WTC11 (cell line): ENCODE data around the gene PGPEP1. TPM values are rescaled to one million over a fixed set of nuclear protein-coding genes. Genes with fewer than 3 reads are reported as not detected.
"Not testable (repeated sequence)": the region's sequence is repeated elsewhere in the genome, so short reads cannot be mapped to it uniquely, and the experiment has no call there.

Source experiments
- ATAC-seq: fragments of 200-7000 bp; cut with Tn5 transposase; 2 replicates; pipeline ENCODE4 v1.10.0; 2021; ENCODE audit warnings: mild to moderate bottlenecking, moderate library complexity
- CTCF ChIA-PET: fragments of 300-600 bp; sonication (Branson Sonifier 250); formaldehyde crosslinking; loops from one replicate; lab custom pipeline; 2021; ENCODE audit warnings: antibody characterized with exemption; lab: Charles Lee
- POLR2A ChIA-PET: fragments of 350-600 bp; sonication (Branson Sonifier 250); formaldehyde crosslinking; loops from one replicate; lab custom pipeline; 2021; ENCODE audit warnings: antibody characterized with exemption; lab: Charles Lee
- DNase-seq: peaks from one replicate; pipeline ENCODE4 v3.0.0; 2021; ENCODE audit warnings: low spot score
- H3K27ac Mint-ChIP-seq: 2 replicates; pipeline ENCODE4 v1.8.0; 2021; ENCODE audit warnings: mixed read lengths
- H3K27me3 Mint-ChIP-seq: 2 replicates; pipeline ENCODE4 v1.8.0; 2021; ENCODE audit warnings: low read depth, mild to moderate bottlenecking, moderate library complexity, mixed read lengths
- H3K36me3 Mint-ChIP-seq: 2 replicates; pipeline ENCODE4 v1.8.0; 2021; ENCODE audit warnings: mixed read lengths
- H3K4me1 Mint-ChIP-seq: 2 replicates; pipeline ENCODE4 v1.8.0; 2022; ENCODE audit warnings: mixed read lengths
- H3K4me3 Mint-ChIP-seq: 2 replicates; pipeline ENCODE4 v1.8.0; 2021; ENCODE audit warnings: mild to moderate bottlenecking, moderate library complexity, mixed read lengths
- H3K9me3 Mint-ChIP-seq: 2 replicates; pipeline ENCODE4 v1.8.0; 2021; ENCODE audit warnings: mixed read lengths
- ATF1 ChIP-seq: sonication (generic); formaldehyde crosslinking; IDR thresholded peaks from 2 replicates; pipeline ENCODE4 v1.8.1; 2023; ENCODE audit warnings: mild to moderate bottlenecking, moderate library complexity, missing genetic modification reagents
- CBFB ChIP-seq: sonication (generic); formaldehyde crosslinking; IDR thresholded peaks from 2 replicates; pipeline ENCODE4 v1.8.1; 2022; ENCODE audit warnings: mild to moderate bottlenecking, low read depth, missing genetic modification reagents
- CREB1 ChIP-seq: sonication (generic); formaldehyde crosslinking; IDR thresholded peaks from 2 replicates; pipeline ENCODE4 v1.8.0; 2023; ENCODE audit warnings: mild to moderate bottlenecking, missing genetic modification reagents
- E2F1 ChIP-seq: sonication (generic); formaldehyde crosslinking; IDR thresholded peaks from 2 replicates; pipeline ENCODE4 v1.8.0; 2022; ENCODE audit warnings: mild to moderate bottlenecking, missing genetic modification reagents
- E2F4 ChIP-seq: sonication (generic); formaldehyde crosslinking; IDR thresholded peaks from 2 replicates; pipeline ENCODE4 v1.8.1; 2022; ENCODE audit warnings: low read depth, mild to moderate bottlenecking, moderate library complexity, missing genetic modification reagents, borderline replicate concordance
- ELF4 ChIP-seq: sonication (generic); formaldehyde crosslinking; IDR thresholded peaks from 2 replicates; pipeline ENCODE4 v1.8.1; 2022; ENCODE audit warnings: low read depth, mild to moderate bottlenecking, moderate library complexity, missing genetic modification reagents
- EMX1 ChIP-seq: fragments of 250-450 bp; sonication (Bioruptor Pico); IDR thresholded peaks from 2 replicates; pipeline ENCODE4 v1.8.0; 2021; ENCODE audit warnings: mild to moderate bottlenecking
- GABPB1 ChIP-seq: sonication (generic); formaldehyde crosslinking; IDR thresholded peaks from 2 replicates; pipeline ENCODE4 v1.8.1; 2023; ENCODE audit warnings: mild to moderate bottlenecking, missing genetic modification reagents
- MAX ChIP-seq: sonication (generic); formaldehyde crosslinking; IDR thresholded peaks from 2 replicates; pipeline ENCODE4 v1.8.0; 2022; ENCODE audit warnings: mild to moderate bottlenecking, missing genetic modification reagents
- MYBL2 ChIP-seq: sonication (generic); formaldehyde crosslinking; IDR thresholded peaks from 2 replicates; pipeline ENCODE4 v1.8.1; 2023; ENCODE audit warnings: mild to moderate bottlenecking, moderate library complexity, missing genetic modification reagents
- NFYB ChIP-seq: sonication (generic); formaldehyde crosslinking; conservative IDR thresholded peaks from 2 replicates; pipeline ENCODE4 v1.8.0; 2022; ENCODE audit warnings: low read depth, missing genetic modification reagents
- NR2C2 ChIP-seq: sonication (generic); formaldehyde crosslinking; IDR thresholded peaks from 2 replicates; pipeline ENCODE4 v1.8.0; 2022; ENCODE audit warnings: mild to moderate bottlenecking, missing genetic modification reagents
- SOX15 ChIP-seq: fragments of 250-450 bp; sonication (Bioruptor Pico); IDR thresholded peaks from 2 replicates; pipeline ENCODE4 v1.9.0; 2021; ENCODE audit warnings: mild to moderate bottlenecking
- USF1 ChIP-seq: sonication (generic); formaldehyde crosslinking; IDR thresholded peaks from 2 replicates; pipeline ENCODE4 v1.8.0; 2022; ENCODE audit warnings: mild to moderate bottlenecking, missing genetic modification reagents
- ZNF232 ChIP-seq: sonication (generic); formaldehyde crosslinking; IDR thresholded peaks from 2 replicates; pipeline ENCODE4 v1.8.0; 2022; ENCODE audit warnings: mild to moderate bottlenecking, missing genetic modification reagents
- ZNF281 ChIP-seq: sonication (generic); formaldehyde crosslinking; IDR thresholded peaks from 2 replicates; pipeline ENCODE4 v1.8.0; 2023; ENCODE audit warnings: mild to moderate bottlenecking, missing genetic modification reagents
- ZNF396 ChIP-seq: fragments of 250-450 bp; sonication (Bioruptor Pico); IDR thresholded peaks from 2 replicates; pipeline ENCODE4 v1.8.0; 2021; ENCODE audit warnings: mild to moderate bottlenecking, moderate library complexity, borderline replicate concordance
- total RNA-seq: library from RNA; stranded (reverse); gene quantifications from 3 replicates; pipeline ENCODE4 v1.2.3, GENCODE V29; 2021

PGPEP1 gene
- total RNA-seq, 1 experiment from 2014 or later, result 68.1 TPM

GRCh38 chr19:18364277-18364825, 24.0 kb downstream of the PGPEP1 start:
- H3K4me3 Mint-ChIP-seq, ATAC-seq, H3K9me3 Mint-ChIP-seq, H3K27me3 Mint-ChIP-seq: not testable (repeated sequence)
- H3K27ac Mint-ChIP-seq, result peak overlapping the region; percentile 97
- CTCF ChIA-PET, result interaction anchor here (0.6 to 12.4 kb wide), 9 partner anchors 15 to 791 kb away, joined by 3 to 91 read pairs (median 3); partner anchors contain the start of genes GDF15, JUND and LSM4
- POLR2A ChIA-PET, result interaction anchor here (1.0 kb wide), 2 partner anchors 10 to 72 kb away, joined by 3 read pairs; no protein-coding TSS in a partner anchor
- DNase-seq, result peak; percentile 37
- peaks cover 39% of the 10 kb centered on the region for H3K4me1 Mint-ChIP-seq
- H3K36me3 Mint-ChIP-seq, result peaks cover 26% of the 10 kb centered on the region

- DNase-seq, result peak; percentile 38
- Mint-ChIP-seq H3K9me3 (no peaks in the 10 kb centered on the region), H3K4me3 (no peak overlapping the region), H3K4me1 (peaks cover 45% of the 10 kb centered on the region), H3K27ac (peak overlapping the region; percentile 97), H3K36me3 (peaks cover 19% of the 10 kb centered on the region), H3K27me3 (no peaks in the 10 kb centered on the region)
- ChIA-PET POLR2A (interaction anchor here (1.0 kb wide), 2 partner anchors 9 to 72 kb away, joined by 3 read pairs; no protein-coding TSS in a partner anchor), CTCF (interaction anchor here (0.6 to 12.4 kb wide), 6 partner anchors 15 to 791 kb away, joined by 3 to 91 read pairs (median 3); partner anchors contain the start of genes GDF15, JUND and LSM4)
- TF ChIP-seq E2F4 (CRISPR knock-in tag) (no peak), ATF1 (no peak), USF1 (CRISPR knock-in tag) (no peak), MAX (CRISPR knock-in tag) (0 out of 2 replicates have a peak, but pooled peaks have one; percentile 21), SOX15 (CRISPR knock-in tag) (no peak), GABPB1 (CRISPR knock-in tag) (peak; percentile 99)
- ATAC-seq, result no peak
Observed at GRCh38 chr19:18364826-18365528, 24.6 kb downstream of the PGPEP1 start.

GRCh38 chr19:18366021-18366435, 25.6 kb downstream of the PGPEP1 start:
- H3K27ac Mint-ChIP-seq, result peak overlapping the region; percentile 98
- CTCF ChIA-PET, result interaction anchor here (1.1 to 12.4 kb wide), 2 partner anchors 22 to 86 kb away, joined by 4 to 91 read pairs; partner anchors contain the start of gene GDF15
- no peaks in the 10 kb centered on the region for H3K9me3 Mint-ChIP-seq
- TF ChIP-seq MYBL2 (CRISPR knock-in tag) (no peak), EMX1 (no peak), CREB1 (CRISPR knock-in tag) (no peak), E2F1 (CRISPR knock-in tag) (no peak), ZNF232 (CRISPR knock-in tag) (no peak), ZNF396 (no peak)
- TF ChIP-seq, all 79 proteins: peak for 0
- Mint-ChIP-seq H3K4me1 (peaks cover 45% of the 10 kb centered on the region), H3K27me3 (no peaks in the 10 kb centered on the region), H3K36me3 (peaks cover 19% of the 10 kb centered on the region), H3K4me3 (no peak overlapping the region)
- POLR2A ChIA-PET, result no interaction called here
- ATAC-seq, result no peak
- no peak for DNase-seq

- CTCF ChIA-PET, result interaction anchor here (0.8 to 12.4 kb wide), 3 partner anchors 19 to 90 kb away, joined by 5 to 91 read pairs (median 11); partner anchors contain the start of gene GDF15
- DNase-seq, result no peak
- no peak overlapping the region; the same call in 1 of the 2 replicates for H3K27ac Mint-ChIP-seq
- H3K4me1 Mint-ChIP-seq, result peaks cover 42% of the 10 kb centered on the region
- H3K9me3 Mint-ChIP-seq, result no peaks in the 10 kb centered on the region
- POLR2A ChIA-PET, result interaction anchor here (0.6 to 1.4 kb wide), 3 partner anchors 49 to 402 kb away, joined by 3 to 7 read pairs (median 6); partner anchors contain the start of gene KCNN1
- H3K36me3 Mint-ChIP-seq, result peaks cover 10% of the 10 kb centered on the region; the same call in 1 of the 2 replicates
- no peaks in the 10 kb centered on the region for H3K27me3 Mint-ChIP-seq
- no peak overlapping the region for H3K4me3 Mint-ChIP-seq
- no peak for ATAC-seq
- TF ChIP-seq NR2C2 (no peak), NFYB (CRISPR knock-in tag) (no peak), CBFB (CRISPR knock-in tag) (no peak), ZNF281 (no peak), ELF4 (no peak)
Observed at GRCh38 chr19:18368504-18369222, 28.3 kb downstream of the PGPEP1 start.
